Keratinocyte (primary cell): Measurements from ENCODE around the gene HSPA8. TPM values are rescaled to one million over a fixed set of nuclear protein-coding genes. Genes with fewer than 3 reads are reported as not detected.

Experiments used
- DNase-seq: peaks from one replicate; pipeline ENCODE4 v3.0.0-alpha.2; 2011; ENCODE audit warnings: low read depth, missing footprints, low spot score
- FAIRE-seq: peaks from 2 replicates; lab custom pipeline; 2011; peaks lifted over from hg19 to GRCh38; lab: Jason Lieb, UNC
- H2AFZ ChIP-seq: 2 replicates; pipeline ENCODE4 v1.6.0; 2012; ENCODE audit warnings: low read length, control low read depth, inconsistent platforms; ENCODE audit not compliant: control insufficient read depth
- H3K27ac ChIP-seq: 2 replicates; pipeline ENCODE4 v1.5.1; 2011; ENCODE audit warnings: low read length; ENCODE audit not compliant: control insufficient read depth, insufficient read depth
- H3K27me3 ChIP-seq: 3 replicates; pipeline ENCODE4 v1.6.0; 2011; ENCODE audit warnings: low read length; ENCODE audit not compliant: control insufficient read depth, insufficient read depth; ENCODE audit errors: extremely low read depth
- H3K36me3 ChIP-seq, 2 experiments: 2 replicates in 1 of 2; 3 replicates in 1 of 2; pipeline ENCODE4 v1.5.1; 2011; ENCODE audit warnings: low read length in 2 of 2, mild to moderate bottlenecking in 1 of 2; ENCODE audit not compliant: control insufficient read depth in 2 of 2, insufficient read depth in 2 of 2; ENCODE audit errors: extremely low read depth in 1 of 2
- H3K4me1 ChIP-seq: 3 replicates; pipeline ENCODE4 v1.5.1; 2011; ENCODE audit warnings: low read length; ENCODE audit not compliant: control insufficient read depth, insufficient read depth; ENCODE audit errors: extremely low read depth
- H3K4me2 ChIP-seq: 3 replicates; pipeline ENCODE4 v1.6.0; 2011; ENCODE audit warnings: low read depth, low read length; ENCODE audit not compliant: control insufficient read depth, insufficient read depth; ENCODE audit errors: extremely low read depth
- H3K4me3 ChIP-seq, 3 experiments: fragments of 200-600 bp in 1 of 3; sonication (generic) in 1 of 3; 2 replicates in 2 of 3; 3 replicates in 1 of 3; pipeline ENCODE4 v1.5.1; 2011 to 2016; ENCODE audit warnings: low read length in 3 of 3, mild to moderate bottlenecking in 3 of 3, control low read depth in 2 of 3, inconsistent platforms in 1 of 3, low read depth in 1 of 3, mixed read lengths in 1 of 3, mixed run types in 1 of 3, moderate library complexity in 1 of 3; ENCODE audit not compliant: control insufficient read depth in 2 of 3, insufficient read depth in 2 of 3; ENCODE audit errors: extremely low read depth in 1 of 3
- H3K79me2 ChIP-seq: 2 replicates; pipeline ENCODE4 v1.6.0; 2012; ENCODE audit warnings: low read length; ENCODE audit not compliant: control insufficient read depth, insufficient read depth
- H3K9ac ChIP-seq: 3 replicates; pipeline ENCODE4 v1.6.0; 2011; ENCODE audit warnings: low read length; ENCODE audit not compliant: control insufficient read depth, insufficient read depth; ENCODE audit errors: extremely low read depth
- H3K9me1 ChIP-seq: 3 replicates; pipeline ENCODE4 v1.6.0; 2011; ENCODE audit warnings: low read length; ENCODE audit not compliant: control insufficient read depth, insufficient read depth; ENCODE audit errors: extremely low read depth
- H3K9me3 ChIP-seq: 2 replicates; pipeline ENCODE4 v1.5.1; 2012; ENCODE audit warnings: low read depth, low read length; ENCODE audit not compliant: control insufficient read depth
- H4K20me1 ChIP-seq: 3 replicates; pipeline ENCODE4 v1.6.0; 2011; ENCODE audit warnings: low read length; ENCODE audit not compliant: control insufficient read depth, insufficient read depth; ENCODE audit errors: extremely low read depth
- CTCF ChIP-seq, 3 experiments: IDR thresholded peaks in 1 of 3; conservative IDR thresholded peaks in 1 of 3; optimal IDR thresholded peaks in 1 of 3; 2 replicates in 2 of 3; 3 replicates in 1 of 3; pipeline versions ENCODE3 to v1.5.1; 2011; ENCODE audit warnings: low read length in 3 of 3, mild to moderate bottlenecking in 3 of 3, moderate library complexity in 2 of 3, control low read depth in 1 of 3, inconsistent platforms in 1 of 3; ENCODE audit not compliant: insufficient read depth in 2 of 3; ENCODE audit errors: extremely low read depth in 1 of 3
- EZH2 ChIP-seq: IDR thresholded peaks from one replicate; pipeline ENCODE4 v1.6.1; 2012; ENCODE audit warnings: inconsistent platforms, mild to moderate bottlenecking, low read length, moderate library complexity
- dilution Hi-C: fragments of 300-500 bp; cut with MboI; formaldehyde crosslinking; loops from one replicate; pipeline ENCODE4 v1.7.0; 2020; ENCODE audit warnings: low sequenced_read_pairs; ENCODE audit not compliant: extremely low pct_ligation_motif_present
- polyA plus RNA-seq, 5 experiments: library from polyadenylated mRNA; depleted of rRNA in 3 of 5; stranded (reverse) in 3 of 5; stranded (forward) in 1 of 5; unstranded in 1 of 5; fragments of >200 nt; gene quantifications; 1 replicate in 1 of 5; 2 replicates in 3 of 5; 3 replicates in 1 of 5; pipeline versions ENCODE4 v1.2.1 to v1.2.3, GENCODE V29; 2011 to 2012; ENCODE audit warnings: missing spikeins in 2 of 5, low read depth in 1 of 5, low replicate concordance in 1 of 5

HSPA8 gene
- polyA plus RNA-seq, 1 donor (not counting 4 experiments of a cell fraction or from before 2014, with no cell fraction given) = 3,207 TPM

GRCh38 chr11:123100379-123101085 is 38.6 kb upstream of the HSPA8 start:
- no peaks in the 10 kb centered on the region for H3K9me1 ChIP-seq
- no peaks in the 10 kb centered on the region for H3K27me3 ChIP-seq
- no peak for TF ChIP-seq CTCF (optimal IDR thresholded peaks at IDR 0.05 in 1 of 3, IDR thresholded peaks at IDR 0.05 in 1 of 3, conservative IDR thresholded peaks at IDR 0.05 in 1 of 3; ENCODE audit: extremely low read depth in 1 of 3, insufficient read depth in 2 of 3, low read length in 3 of 3)
- DNase-seq (no peak), FAIRE-seq (no peak)
- H3K9ac ChIP-seq = no peak overlapping the region
- no peaks in the 10 kb centered on the region for H3K9me3 ChIP-seq
- no peak overlapping the region for H3K4me2 ChIP-seq
- no peaks in the 10 kb centered on the region for H4K20me1 ChIP-seq
- H3K4me3 ChIP-seq = no peak overlapping the region
- H3K36me3 ChIP-seq = peaks cover 0 to 4% of the 10 kb centered on the region in 2 experiments
- no peak overlapping the region for H3K27ac ChIP-seq
- H3K79me2 ChIP-seq = no peaks in the 10 kb centered on the region
- H3K4me1 ChIP-seq = no peaks in the 10 kb centered on the region
- dilution Hi-C loops = loop anchor here (25.0 kb wide), 1 partner anchor 162 kb away; no protein-coding TSS in a partner anchor
- H2AFZ ChIP-seq = no peak overlapping the region

- dilution Hi-C loops = no loop called here
- Histone ChIP-seq H3K9me3 (no peaks in the 10 kb centered on the region), H4K20me1 (no peaks in the 10 kb centered on the region), H3K9ac (no peak overlapping the region), H3K4me1 (no peaks in the 10 kb centered on the region), H3K36me3 (peaks cover 0 to 4% of the 10 kb centered on the region in 2 experiments), H3K79me2 (no peaks in the 10 kb centered on the region), H3K27me3 (no peaks in the 10 kb centered on the region), H2AFZ (no peak overlapping the region), H3K9me1 (no peaks in the 10 kb centered on the region), H3K4me3 (no peak overlapping the region), H3K4me2 (no peak overlapping the region), H3K27ac (no peak overlapping the region)
- FAIRE-seq (no peak), DNase-seq (no peak)
- TF ChIP-seq CTCF (optimal IDR thresholded peaks at IDR 0.05 in 1 of 3, IDR thresholded peaks at IDR 0.05 in 1 of 3, conservative IDR thresholded peaks at IDR 0.05 in 1 of 3; ENCODE audit: extremely low read depth in 1 of 3, insufficient read depth in 2 of 3, low read length in 3 of 3) (no peak), EZH2 (no peak)
These were observed 37.1 kb upstream of the HSPA8 start for GRCh38 chr11:123098990-123099389.
